Stimulated activated CD4-positive, alpha-beta T cell treated with anti-CD3 and anti-CD28 coated beads, Interleukin-2, amount 100 ng/mL, for 48 hours (primary cell): Measurements from ENCODE around the gene CLDN2.
"Not testable (repeated sequence)": the region's sequence is repeated elsewhere in the genome, so short reads cannot be mapped to it uniquely, and the experiment has no call there.

Source experiments
- DNase-seq, 2 donors: peaks; one replicate each; pipeline ENCODE4 v3.0.0-alpha.2; 2020

Gene CLDN2

GRCh38 chrX:106964290-106964689 lies 44.1 kb downstream of the CLDN2 start:
- DNase-seq, result no peak

- DNase-seq, result not testable (repeated sequence)
These were observed 46.3 kb downstream of the CLDN2 start for GRCh38 chrX:106966547-106966946.

- DNase-seq, result no peak
These were observed 52.7 kb downstream of the CLDN2 start for GRCh38 chrX:106972896-106973295.

DNA sequence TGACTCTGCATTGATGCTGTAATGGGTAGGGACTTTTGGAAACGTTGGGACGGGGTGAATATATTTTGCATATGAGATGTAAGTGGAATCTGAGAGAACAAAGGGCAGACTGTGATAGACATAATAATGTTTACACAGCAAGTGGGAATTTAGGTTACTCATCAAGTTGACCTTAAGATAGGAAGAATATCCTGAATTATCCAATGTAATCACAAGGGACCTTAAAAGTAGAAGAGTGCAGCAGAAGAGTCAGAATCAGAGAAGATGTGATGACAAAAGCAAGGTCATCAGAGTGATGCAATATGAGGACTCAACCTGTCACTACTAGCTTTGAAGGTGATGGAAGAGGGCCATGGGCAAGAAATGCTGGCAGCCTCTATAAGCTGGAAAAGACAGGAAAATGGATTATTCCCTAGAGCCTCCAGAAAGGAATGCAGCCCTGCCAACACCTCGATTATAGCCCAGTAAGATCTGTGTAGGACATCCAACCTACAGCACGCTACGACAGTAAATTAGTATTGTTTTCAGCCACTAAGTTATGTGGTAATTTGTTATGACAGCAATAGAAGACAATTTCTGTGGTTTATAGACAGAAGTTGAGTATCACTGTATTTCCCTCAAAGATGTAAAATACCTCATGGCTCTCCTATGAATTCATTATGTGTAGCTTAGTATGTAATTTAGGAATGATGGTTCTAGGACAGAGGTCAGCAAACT lies 53.4 kb downstream of the CLDN2 start:
- DNase-seq, result no peak

- DNase-seq, result no peak
These were observed 56.2 kb downstream of the CLDN2 start for GRCh38 chrX:106976416-106976815.
